WTC11 (cell line): ENCODE measurements around the gene SPHK1. TPM values are rescaled to one million over a fixed set of nuclear protein-coding genes. Genes with fewer than 3 reads are reported as not detected.
A peak's percentile ranks its signal among the peaks of the same experiment; 100 is the strongest.

ENCODE experiments used
- ATAC-seq: fragments of 200-7000 bp; cut with Tn5 transposase; 2 replicates; pipeline ENCODE4 v1.10.0; 2021; ENCODE audit warnings: mild to moderate bottlenecking, moderate library complexity
- CTCF ChIA-PET: fragments of 300-600 bp; sonication (Branson Sonifier 250); formaldehyde crosslinking; loops from one replicate; lab custom pipeline; 2021; ENCODE audit warnings: antibody characterized with exemption; lab: Charles Lee
- POLR2A ChIA-PET: fragments of 350-600 bp; sonication (Branson Sonifier 250); formaldehyde crosslinking; loops from one replicate; lab custom pipeline; 2021; ENCODE audit warnings: antibody characterized with exemption; lab: Charles Lee
- DNase-seq: peaks from one replicate; pipeline ENCODE4 v3.0.0; 2021; ENCODE audit warnings: low spot score
- H3K27ac Mint-ChIP-seq: 2 replicates; pipeline ENCODE4 v1.8.0; 2021; ENCODE audit warnings: mixed read lengths
- H3K27me3 Mint-ChIP-seq: 2 replicates; pipeline ENCODE4 v1.8.0; 2021; ENCODE audit warnings: low read depth, mild to moderate bottlenecking, moderate library complexity, mixed read lengths
- H3K36me3 Mint-ChIP-seq: 2 replicates; pipeline ENCODE4 v1.8.0; 2021; ENCODE audit warnings: mixed read lengths
- H3K4me1 Mint-ChIP-seq: 2 replicates; pipeline ENCODE4 v1.8.0; 2022; ENCODE audit warnings: mixed read lengths
- H3K4me3 Mint-ChIP-seq: 2 replicates; pipeline ENCODE4 v1.8.0; 2021; ENCODE audit warnings: mild to moderate bottlenecking, moderate library complexity, mixed read lengths
- H3K9me3 Mint-ChIP-seq: 2 replicates; pipeline ENCODE4 v1.8.0; 2021; ENCODE audit warnings: mixed read lengths
- ATF1 ChIP-seq: sonication (generic); formaldehyde crosslinking; IDR thresholded peaks from 2 replicates; pipeline ENCODE4 v1.8.1; 2023; ENCODE audit warnings: mild to moderate bottlenecking, moderate library complexity, missing genetic modification reagents
- GABPB1 ChIP-seq: sonication (generic); formaldehyde crosslinking; IDR thresholded peaks from 2 replicates; pipeline ENCODE4 v1.8.1; 2023; ENCODE audit warnings: mild to moderate bottlenecking, missing genetic modification reagents
- GTF2I ChIP-seq: fragments of 250-450 bp; sonication (Bioruptor Pico); conservative IDR thresholded peaks from 2 replicates; pipeline ENCODE4 v1.4.0; 2021; ENCODE audit warnings: mild to moderate bottlenecking
- NFATC4 ChIP-seq: fragments of 250-450 bp; sonication (Bioruptor Pico); IDR thresholded peaks from 2 replicates; pipeline ENCODE4 v1.9.0; 2021; ENCODE audit warnings: mild to moderate bottlenecking
- NR2C2 ChIP-seq: sonication (generic); formaldehyde crosslinking; IDR thresholded peaks from 2 replicates; pipeline ENCODE4 v1.8.0; 2022; ENCODE audit warnings: mild to moderate bottlenecking, missing genetic modification reagents
- OVOL2 ChIP-seq: fragments of 250-450 bp; sonication (Bioruptor Pico); IDR thresholded peaks from 2 replicates; pipeline ENCODE4 v1.9.0; 2021; ENCODE audit warnings: mild to moderate bottlenecking, borderline replicate concordance
- RELA ChIP-seq: sonication (generic); formaldehyde crosslinking; IDR thresholded peaks from 2 replicates; pipeline ENCODE4 v1.8.1; 2022; ENCODE audit warnings: missing genetic modification reagents, mild to moderate bottlenecking, borderline replicate concordance
- RORB ChIP-seq: fragments of 250-450 bp; sonication (Bioruptor Pico); IDR thresholded peaks from 2 replicates; pipeline ENCODE4 v1.9.0; 2021; ENCODE audit warnings: mild to moderate bottlenecking
- SP1 ChIP-seq: sonication (generic); formaldehyde crosslinking; conservative IDR thresholded peaks from 2 replicates; pipeline ENCODE4 v1.8.1; 2022; ENCODE audit warnings: missing genetic modification reagents
- TP53 ChIP-seq: sonication (generic); formaldehyde crosslinking; IDR thresholded peaks from 2 replicates; pipeline ENCODE4 v1.8.1; 2023; ENCODE audit warnings: mild to moderate bottlenecking, missing genetic modification reagents
- ZNF317 ChIP-seq: sonication (generic); formaldehyde crosslinking; IDR thresholded peaks from 2 replicates; pipeline ENCODE4 v1.8.1; 2023; ENCODE audit warnings: low read depth, mild to moderate bottlenecking, moderate library complexity, missing genetic modification reagents, borderline replicate concordance
- total RNA-seq: library from RNA; stranded (reverse); gene quantifications from 3 replicates; pipeline ENCODE4 v1.2.3, GENCODE V29; 2021
- TF ChIP-seq, protein P1 (sequence below): sonication (generic); formaldehyde crosslinking; IDR thresholded peaks from 2 replicates; pipeline ENCODE4 v1.8.0; 2022; ENCODE audit warnings: mild to moderate bottlenecking, missing genetic modification reagents
- TF ChIP-seq, protein P2 (sequence below): sonication (generic); formaldehyde crosslinking; IDR thresholded peaks from 2 replicates; pipeline ENCODE4 v1.8.1; 2022; ENCODE audit warnings: missing genetic modification reagents, borderline replicate concordance
- TF ChIP-seq, protein P3 (sequence below): sonication (generic); formaldehyde crosslinking; IDR thresholded peaks from 2 replicates; pipeline ENCODE4 v1.8.1; 2023; ENCODE audit warnings: mild to moderate bottlenecking, missing genetic modification reagents
- TF ChIP-seq, protein P4 (sequence below): sonication (generic); formaldehyde crosslinking; conservative IDR thresholded peaks from 2 replicates; pipeline ENCODE4 v1.8.1; 2022; ENCODE audit warnings: mild to moderate bottlenecking, missing genetic modification reagents
- TF ChIP-seq, protein P5 (sequence below): sonication (generic); formaldehyde crosslinking; IDR thresholded peaks from 2 replicates; pipeline ENCODE4 v1.8.1; 2022; ENCODE audit warnings: low read depth, missing genetic modification reagents, borderline replicate concordance

SPHK1 gene
- total RNA-seq, 1 experiment from 2014 or later: 2.5 TPM

DNA sequence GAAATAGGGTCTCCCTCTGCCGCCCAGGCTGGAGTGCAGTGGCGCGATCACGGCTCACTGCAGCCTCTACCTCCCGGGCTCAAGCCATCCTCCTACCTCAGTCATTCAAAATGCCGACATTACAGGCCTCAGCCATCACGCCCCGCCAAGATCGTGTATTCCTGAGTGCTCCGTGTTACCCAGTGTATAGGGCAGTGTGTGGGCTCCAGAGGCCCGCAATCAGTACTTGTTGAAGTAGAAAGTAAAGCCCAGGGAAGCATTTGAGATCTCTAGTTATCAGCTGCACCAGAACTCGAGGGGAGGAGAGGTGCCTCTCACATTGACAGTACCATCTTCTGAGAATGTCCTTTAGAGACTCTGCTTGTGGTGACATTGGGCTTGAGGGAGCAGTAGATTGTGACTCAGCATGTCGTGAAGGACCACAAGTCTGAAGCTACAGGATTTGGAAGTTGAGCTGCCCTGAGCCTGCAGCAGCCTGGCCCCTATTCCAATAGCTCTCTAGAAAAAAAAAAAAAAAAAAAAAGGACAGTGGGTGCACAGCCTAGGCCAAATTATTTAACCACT lies 29.6 kb upstream of the SPHK1 start:
- no peaks in the 10 kb centered on the region for H3K27me3 Mint-ChIP-seq
- ATAC-seq (no peak), DNase-seq (no peak)
- CTCF ChIA-PET: interaction anchor here (0.6 to 4.4 kb wide), 9 partner anchors 11 to 317 kb away, joined by 3 to 32 read pairs (median 6); partner anchors contain the start of gene SPHK1
- TF ChIP-seq NR2C2 (no peak), GTF2I (no peak), RELA (no peak), ZNF317 (no peak), SP1 (CRISPR knock-in tag) (no peak), ATF1 (no peak)
- TF ChIP-seq, protein P1, sequence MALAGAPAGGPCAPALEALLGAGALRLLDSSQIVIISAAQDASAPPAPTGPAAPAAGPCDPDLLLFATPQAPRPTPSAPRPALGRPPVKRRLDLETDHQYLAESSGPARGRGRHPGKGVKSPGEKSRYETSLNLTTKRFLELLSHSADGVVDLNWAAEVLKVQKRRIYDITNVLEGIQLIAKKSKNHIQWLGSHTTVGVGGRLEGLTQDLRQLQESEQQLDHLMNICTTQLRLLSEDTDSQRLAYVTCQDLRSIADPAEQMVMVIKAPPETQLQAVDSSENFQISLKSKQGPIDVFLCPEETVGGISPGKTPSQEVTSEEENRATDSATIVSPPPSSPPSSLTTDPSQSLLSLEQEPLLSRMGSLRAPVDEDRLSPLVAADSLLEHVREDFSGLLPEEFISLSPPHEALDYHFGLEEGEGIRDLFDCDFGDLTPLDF (CRISPR knock-in tag): no peak
- TF ChIP-seq, protein P2, sequence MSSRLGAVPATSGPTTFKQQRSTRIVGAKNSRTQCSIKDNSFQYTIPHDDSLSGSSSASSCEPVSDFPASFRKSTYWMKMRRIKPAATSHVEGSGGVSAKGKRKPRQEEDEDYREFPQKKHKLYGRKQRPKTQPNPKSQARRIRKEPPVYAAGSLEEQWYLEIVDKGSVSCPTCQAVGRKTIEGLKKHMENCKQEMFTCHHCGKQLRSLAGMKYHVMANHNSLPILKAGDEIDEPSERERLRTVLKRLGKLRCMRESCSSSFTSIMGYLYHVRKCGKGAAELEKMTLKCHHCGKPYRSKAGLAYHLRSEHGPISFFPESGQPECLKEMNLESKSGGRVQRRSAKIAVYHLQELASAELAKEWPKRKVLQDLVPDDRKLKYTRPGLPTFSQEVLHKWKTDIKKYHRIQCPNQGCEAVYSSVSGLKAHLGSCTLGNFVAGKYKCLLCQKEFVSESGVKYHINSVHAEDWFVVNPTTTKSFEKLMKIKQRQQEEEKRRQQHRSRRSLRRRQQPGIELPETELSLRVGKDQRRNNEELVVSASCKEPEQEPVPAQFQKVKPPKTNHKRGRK: no peak
- TF ChIP-seq, protein P3, sequence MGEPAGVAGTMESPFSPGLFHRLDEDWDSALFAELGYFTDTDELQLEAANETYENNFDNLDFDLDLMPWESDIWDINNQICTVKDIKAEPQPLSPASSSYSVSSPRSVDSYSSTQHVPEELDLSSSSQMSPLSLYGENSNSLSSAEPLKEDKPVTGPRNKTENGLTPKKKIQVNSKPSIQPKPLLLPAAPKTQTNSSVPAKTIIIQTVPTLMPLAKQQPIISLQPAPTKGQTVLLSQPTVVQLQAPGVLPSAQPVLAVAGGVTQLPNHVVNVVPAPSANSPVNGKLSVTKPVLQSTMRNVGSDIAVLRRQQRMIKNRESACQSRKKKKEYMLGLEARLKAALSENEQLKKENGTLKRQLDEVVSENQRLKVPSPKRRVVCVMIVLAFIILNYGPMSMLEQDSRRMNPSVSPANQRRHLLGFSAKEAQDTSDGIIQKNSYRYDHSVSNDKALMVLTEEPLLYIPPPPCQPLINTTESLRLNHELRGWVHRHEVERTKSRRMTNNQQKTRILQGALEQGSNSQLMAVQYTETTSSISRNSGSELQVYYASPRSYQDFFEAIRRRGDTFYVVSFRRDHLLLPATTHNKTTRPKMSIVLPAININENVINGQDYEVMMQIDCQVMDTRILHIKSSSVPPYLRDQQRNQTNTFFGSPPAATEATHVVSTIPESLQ (CRISPR knock-in tag): no peak
- H3K9me3 Mint-ChIP-seq: no peaks in the 10 kb centered on the region
- peak overlapping the region; percentile 95 for H3K4me3 Mint-ChIP-seq
- H3K36me3 Mint-ChIP-seq: peaks cover 4% of the 10 kb centered on the region; the same call in 1 of the 2 replicates
- H3K27ac Mint-ChIP-seq: peak overlapping the region; percentile 79
- peaks cover 27% of the 10 kb centered on the region for H3K4me1 Mint-ChIP-seq
- POLR2A ChIA-PET: interaction anchor here (0.6 to 0.8 kb wide), 5 partner anchors 17 to 169 kb away, joined by 3 to 8 read pairs (median 5); no protein-coding TSS in a partner anchor

DNA sequence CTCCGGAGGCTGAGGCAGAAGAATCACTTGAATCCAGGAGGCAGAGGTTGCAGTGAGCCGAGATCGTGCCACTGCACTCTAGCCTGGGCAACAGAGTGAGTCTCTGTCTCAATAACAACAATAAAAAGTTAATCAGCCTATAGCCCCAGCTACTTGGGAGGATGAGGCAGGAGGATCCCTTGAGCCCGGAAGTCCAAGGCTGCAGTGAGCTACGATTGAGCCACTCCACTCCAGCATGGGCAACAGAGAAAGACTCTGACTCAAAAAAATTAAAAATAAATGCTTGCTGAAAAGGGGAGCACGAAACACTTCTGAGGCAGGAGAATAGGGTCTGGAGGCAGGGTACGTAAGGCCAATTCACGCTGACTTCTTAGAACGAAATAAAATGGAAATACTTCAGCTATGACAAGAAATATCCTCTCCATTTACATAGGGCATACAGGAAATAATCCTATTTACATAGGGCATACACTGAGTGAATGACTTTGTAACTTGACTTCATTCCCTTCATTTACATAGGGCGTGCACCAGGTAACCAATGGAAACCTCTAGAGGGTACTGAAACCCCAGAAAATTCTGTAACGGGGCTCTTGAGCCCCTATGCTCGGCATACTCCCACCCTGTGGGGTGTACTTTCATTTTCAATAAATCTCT lies 27.5 kb upstream of the SPHK1 start:
- CTCF ChIA-PET: interaction anchor here (1.4 kb wide), 1 partner anchor 41 kb away, joined by 3 read pairs; no protein-coding TSS in a partner anchor
- H3K4me3 Mint-ChIP-seq: no peak overlapping the region
- TF ChIP-seq TP53 (CRISPR knock-in tag) (no peak), RORB (CRISPR knock-in tag) (no peak), OVOL2 (no peak), NFATC4 (CRISPR knock-in tag) (no peak)

DNA sequence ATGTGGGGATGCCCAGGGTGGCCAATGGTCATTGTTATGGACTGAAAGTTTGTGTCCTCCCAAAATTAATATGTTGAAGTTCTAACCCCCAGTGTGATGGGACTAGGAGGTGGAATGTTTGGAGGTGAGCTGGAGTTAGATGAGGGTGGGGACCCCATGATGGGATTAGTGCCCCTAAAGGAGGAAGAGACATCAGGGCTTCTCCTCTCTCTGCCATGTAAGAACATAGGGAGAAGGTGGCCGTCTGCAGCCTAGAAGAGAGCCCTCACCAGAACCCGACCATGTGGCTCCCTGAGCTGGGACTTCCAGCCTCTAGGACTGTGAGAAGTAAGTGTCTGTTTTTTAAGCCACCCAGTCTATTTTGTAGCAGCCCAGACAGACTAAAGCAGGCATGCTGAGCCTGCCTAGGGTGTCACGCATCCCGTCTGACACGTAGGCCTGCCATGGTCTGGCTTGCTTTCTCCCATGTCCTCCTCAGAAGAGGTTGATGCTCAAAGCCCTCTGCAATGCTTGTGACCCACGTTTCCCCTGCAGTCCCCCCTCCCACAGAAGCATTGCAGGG lies 26.7 kb upstream of the SPHK1 start:
- DNase-seq: no peak
- Mint-ChIP-seq H3K36me3 (no peaks in the 10 kb centered on the region), H3K4me1 (peaks cover 17% of the 10 kb centered on the region), H3K9me3 (no peaks in the 10 kb centered on the region), H3K4me3 (no peak overlapping the region)
- no peak for TF ChIP-seq GABPB1 (CRISPR knock-in tag)
- no peak for TF ChIP-seq GTF2I
- TF ChIP-seq, protein P4, sequence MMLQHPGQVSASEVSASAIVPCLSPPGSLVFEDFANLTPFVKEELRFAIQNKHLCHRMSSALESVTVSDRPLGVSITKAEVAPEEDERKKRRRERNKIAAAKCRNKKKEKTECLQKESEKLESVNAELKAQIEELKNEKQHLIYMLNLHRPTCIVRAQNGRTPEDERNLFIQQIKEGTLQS: no peak
- TF ChIP-seq, protein P5, sequence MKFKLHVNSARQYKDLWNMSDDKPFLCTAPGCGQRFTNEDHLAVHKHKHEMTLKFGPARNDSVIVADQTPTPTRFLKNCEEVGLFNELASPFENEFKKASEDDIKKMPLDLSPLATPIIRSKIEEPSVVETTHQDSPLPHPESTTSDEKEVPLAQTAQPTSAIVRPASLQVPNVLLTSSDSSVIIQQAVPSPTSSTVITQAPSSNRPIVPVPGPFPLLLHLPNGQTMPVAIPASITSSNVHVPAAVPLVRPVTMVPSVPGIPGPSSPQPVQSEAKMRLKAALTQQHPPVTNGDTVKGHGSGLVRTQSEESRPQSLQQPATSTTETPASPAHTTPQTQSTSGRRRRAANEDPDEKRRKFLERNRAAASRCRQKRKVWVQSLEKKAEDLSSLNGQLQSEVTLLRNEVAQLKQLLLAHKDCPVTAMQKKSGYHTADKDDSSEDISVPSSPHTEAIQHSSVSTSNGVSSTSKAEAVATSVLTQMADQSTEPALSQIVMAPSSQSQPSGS (CRISPR knock-in tag): no peak
- no peak for TF ChIP-seq TP53 (CRISPR knock-in tag)
- TF ChIP-seq, all 79 proteins: peak for 0
- ChIA-PET CTCF (interaction anchor here (0.7 to 1.6 kb wide), 3 partner anchors 13 to 147 kb away, joined by 3 to 7 read pairs (median 5); no protein-coding TSS in a partner anchor), POLR2A (no interaction called here)
- Mint-ChIP-seq H3K27me3 (no peaks in the 10 kb centered on the region), H3K27ac (no peak overlapping the region)
- ATAC-seq: no peak

More for the DNA sequence above, 27.5 kb upstream of the SPHK1 start:
- POLR2A ChIA-PET: no interaction called here
- DNase-seq (no peak), ATAC-seq (no peak)
- Mint-ChIP-seq H3K27me3 (no peaks in the 10 kb centered on the region), H3K36me3 (no peaks in the 10 kb centered on the region), H3K27ac (no peak overlapping the region; the same call in 1 of the 2 replicates), H3K4me1 (peaks cover 21% of the 10 kb centered on the region), H3K9me3 (no peaks in the 10 kb centered on the region)
